H9 (cell line): ENCODE measurements around the gene ACAP3. TPM values are rescaled to one million over a fixed set of nuclear protein-coding genes. Genes with fewer than 3 reads are reported as not detected.

Experiments used
- DNase-seq: peaks from one replicate; pipeline ENCODE4 v3.0.0-alpha.2; 2017
- H2AFZ ChIP-seq: one replicate; pipeline ENCODE4 v1.6.1; 2013; ENCODE audit warnings: mild to moderate bottlenecking, low read length, control low read depth, moderate library complexity
- H2AK5ac ChIP-seq: 2 replicates; pipeline ENCODE4 v1.6.1; 2013; ENCODE audit warnings: low read length, control low read depth, mixed read lengths; ENCODE audit not compliant: insufficient read length
- H2BK120ac ChIP-seq: one replicate; pipeline ENCODE4 v1.6.1; 2013; ENCODE audit warnings: low read depth, mild to moderate bottlenecking, low read length, control low read depth, inconsistent platforms; ENCODE audit not compliant: poor library complexity, severe bottlenecking
- H2BK12ac ChIP-seq: 2 replicates; pipeline ENCODE4 v1.6.1; 2013; ENCODE audit warnings: low read length, control low read depth, mixed read lengths, low read depth; ENCODE audit not compliant: insufficient read length
- H2BK15ac ChIP-seq: 2 replicates; pipeline ENCODE4 v1.6.1; 2013; ENCODE audit warnings: low read depth, low read length, control low read depth
- H2BK20ac ChIP-seq: one replicate; pipeline ENCODE4 v1.6.1; 2013; ENCODE audit warnings: low read depth, mild to moderate bottlenecking, low read length, control low read depth, inconsistent platforms; ENCODE audit not compliant: poor library complexity, severe bottlenecking
- H2BK5ac ChIP-seq: 2 replicates; pipeline ENCODE4 v1.6.1; 2013; ENCODE audit warnings: low read length, control low read depth, mixed read lengths; ENCODE audit not compliant: insufficient read length
- H3K14ac ChIP-seq: 2 replicates; pipeline ENCODE4 v1.6.1; 2013; ENCODE audit warnings: low read length, control low read depth; ENCODE audit not compliant: insufficient read depth
- H3K18ac ChIP-seq: 2 replicates; pipeline ENCODE4 v1.6.1; 2013; ENCODE audit warnings: low read depth, mild to moderate bottlenecking, mixed read lengths, low read length, control low read depth; ENCODE audit not compliant: insufficient read length
- H3K23ac ChIP-seq: 2 replicates; pipeline ENCODE4 v1.6.1; 2013; ENCODE audit warnings: low read length, control low read depth, mixed read lengths, low read depth; ENCODE audit not compliant: insufficient read length
- H3K23me2 ChIP-seq: 2 replicates; pipeline ENCODE4 v1.6.1; 2013; ENCODE audit warnings: low read depth, mild to moderate bottlenecking, mixed read lengths, low read length, control low read depth; ENCODE audit not compliant: insufficient read length, poor library complexity, severe bottlenecking
- H3K27ac ChIP-seq: 2 replicates; pipeline ENCODE4 v1.5.1; 2013; ENCODE audit warnings: low read length, control low read depth, mixed read lengths, low read depth; ENCODE audit not compliant: insufficient read length
- H3K27me3 ChIP-seq: 2 replicates; pipeline ENCODE4 v1.6.1; 2013; ENCODE audit warnings: low read length, control low read depth, inconsistent platforms; ENCODE audit not compliant: insufficient read depth
- H3K4ac ChIP-seq: 2 replicates; pipeline ENCODE4 v1.6.1; 2013; ENCODE audit warnings: low read depth, mild to moderate bottlenecking, control low read depth, inconsistent platforms, low read length, moderate library complexity
- H3K4me1 ChIP-seq: 2 replicates; pipeline ENCODE4 v1.6.1; 2013; ENCODE audit warnings: low read length, control low read depth, inconsistent platforms; ENCODE audit not compliant: insufficient read depth
- H3K4me2 ChIP-seq: 2 replicates; pipeline ENCODE4 v1.6.1; 2013; ENCODE audit warnings: low read length, control low read depth, mixed read lengths; ENCODE audit not compliant: insufficient read length, insufficient read depth
- H3K56ac ChIP-seq: 2 replicates; pipeline ENCODE4 v1.6.1; 2013; ENCODE audit warnings: low read depth, mild to moderate bottlenecking, mixed read lengths, low read length, control low read depth; ENCODE audit not compliant: insufficient read length
- H3K79me1 ChIP-seq: 2 replicates; pipeline ENCODE4 v1.6.1; 2013; ENCODE audit warnings: low read depth, mild to moderate bottlenecking, moderate library complexity, low read length, control low read depth, inconsistent platforms; ENCODE audit not compliant: insufficient read depth, poor library complexity, severe bottlenecking
- H3K79me2 ChIP-seq: 2 replicates; pipeline ENCODE4 v1.6.1; 2013; ENCODE audit warnings: low read length, control low read depth, inconsistent platforms; ENCODE audit not compliant: insufficient read depth
- H3K9ac ChIP-seq: 2 replicates; pipeline ENCODE4 v1.6.1; 2013; ENCODE audit warnings: low read length, control low read depth, mixed read lengths; ENCODE audit not compliant: insufficient read length; ENCODE audit errors: extremely low read depth
- H3K9me3 ChIP-seq: one replicate; pipeline ENCODE4 v1.6.1; 2013; ENCODE audit warnings: low read depth, low read length, inconsistent platforms; ENCODE audit not compliant: control insufficient read depth
- H3T11ph ChIP-seq: one replicate; pipeline ENCODE4 v1.6.1; 2013; ENCODE audit warnings: mild to moderate bottlenecking, low read length, control low read depth, inconsistent platforms
- H4K20me1 ChIP-seq: one replicate; pipeline ENCODE4 v1.6.1; 2013; ENCODE audit not compliant: control insufficient read depth, insufficient read length, insufficient read depth
- H4K5ac ChIP-seq: 2 replicates; pipeline ENCODE4 v1.6.1; 2013; ENCODE audit warnings: low read depth, mild to moderate bottlenecking, mixed read lengths, low read length, control low read depth; ENCODE audit not compliant: insufficient read length
- H4K8ac ChIP-seq: replicated peaks from 2 replicates; pipeline ENCODE4 v1.6.1; 2013; ENCODE audit warnings: low read length, control low read depth, mixed read lengths, low read depth; ENCODE audit not compliant: insufficient read length
- H4K91ac ChIP-seq: 2 replicates; pipeline ENCODE4 v1.6.1; 2013; ENCODE audit warnings: low read depth, mild to moderate bottlenecking, moderate library complexity, mixed read lengths, low read length, control low read depth; ENCODE audit not compliant: insufficient read length
- H3K27ac Mint-ChIP-seq, 3 experiments: 2 replicates in 2 of 3; 3 replicates in 1 of 3; pipeline ENCODE4 v1.8.0; 2020 to 2021; ENCODE audit warnings: mixed read lengths in 3 of 3, mild to moderate bottlenecking in 1 of 3, moderate library complexity in 1 of 3
- H3K27me3 Mint-ChIP-seq: 2 replicates; pipeline ENCODE4 v1.8.0; 2021; ENCODE audit warnings: low read depth, mild to moderate bottlenecking, moderate library complexity, mixed read lengths
- H3K36me3 Mint-ChIP-seq, 3 experiments: 2 replicates in 2 of 3; 3 replicates in 1 of 3; pipeline ENCODE4 v1.8.0; 2020 to 2021; ENCODE audit warnings: low read depth in 3 of 3, mixed read lengths in 3 of 3; ENCODE audit not compliant: insufficient read depth in 1 of 3
- H3K4me1 Mint-ChIP-seq, 2 experiments: 2 replicates each; pipeline ENCODE4 v1.8.0; 2020; ENCODE audit warnings: mixed read lengths in 2 of 2
- H3K4me3 Mint-ChIP-seq, 2 experiments: 2 replicates in 1 of 2; 3 replicates in 1 of 2; pipeline ENCODE4 v1.8.0; 2020 to 2021; ENCODE audit warnings: mild to moderate bottlenecking in 2 of 2, mixed read lengths in 2 of 2, moderate library complexity in 1 of 2
- H3K9me3 Mint-ChIP-seq, 2 experiments: 2 replicates in 1 of 2; 3 replicates in 1 of 2; pipeline ENCODE4 v1.8.0; 2020; ENCODE audit warnings: mild to moderate bottlenecking in 2 of 2, mixed read lengths in 2 of 2, moderate library complexity in 1 of 2
- WGBS: extraction: QIAGEN DNeasy Blood & Tissue Kit; methylation state at CpG from one replicate; pipeline ENCODE4 v1.1.7; 2013; ENCODE audit warnings: missing lambda C conversion rate, low lambda C conversion rate, mixed read lengths; ENCODE audit not compliant: insufficient read length; ENCODE audit errors: extremely low coverage; 5-methylcytosine and 5-hydroxymethylcytosine counted together
- total RNA-seq: library from RNA; stranded (reverse); gene quantifications from 2 replicates; pipeline ENCODE4 v1.2.1, GENCODE V29; 2021
- TF ChIP-seq, protein P1 (sequence below): fragments of 200-600 bp; sonication (generic); conservative IDR thresholded peaks from 3 replicates; pipeline ENCODE4 v1.8.0; 2021; ENCODE audit warnings: antibody characterized with exemption, mild to moderate bottlenecking

Gene ACAP3
- total RNA-seq, 1 experiment from 2014 or later: 41.4 TPM

DNA sequence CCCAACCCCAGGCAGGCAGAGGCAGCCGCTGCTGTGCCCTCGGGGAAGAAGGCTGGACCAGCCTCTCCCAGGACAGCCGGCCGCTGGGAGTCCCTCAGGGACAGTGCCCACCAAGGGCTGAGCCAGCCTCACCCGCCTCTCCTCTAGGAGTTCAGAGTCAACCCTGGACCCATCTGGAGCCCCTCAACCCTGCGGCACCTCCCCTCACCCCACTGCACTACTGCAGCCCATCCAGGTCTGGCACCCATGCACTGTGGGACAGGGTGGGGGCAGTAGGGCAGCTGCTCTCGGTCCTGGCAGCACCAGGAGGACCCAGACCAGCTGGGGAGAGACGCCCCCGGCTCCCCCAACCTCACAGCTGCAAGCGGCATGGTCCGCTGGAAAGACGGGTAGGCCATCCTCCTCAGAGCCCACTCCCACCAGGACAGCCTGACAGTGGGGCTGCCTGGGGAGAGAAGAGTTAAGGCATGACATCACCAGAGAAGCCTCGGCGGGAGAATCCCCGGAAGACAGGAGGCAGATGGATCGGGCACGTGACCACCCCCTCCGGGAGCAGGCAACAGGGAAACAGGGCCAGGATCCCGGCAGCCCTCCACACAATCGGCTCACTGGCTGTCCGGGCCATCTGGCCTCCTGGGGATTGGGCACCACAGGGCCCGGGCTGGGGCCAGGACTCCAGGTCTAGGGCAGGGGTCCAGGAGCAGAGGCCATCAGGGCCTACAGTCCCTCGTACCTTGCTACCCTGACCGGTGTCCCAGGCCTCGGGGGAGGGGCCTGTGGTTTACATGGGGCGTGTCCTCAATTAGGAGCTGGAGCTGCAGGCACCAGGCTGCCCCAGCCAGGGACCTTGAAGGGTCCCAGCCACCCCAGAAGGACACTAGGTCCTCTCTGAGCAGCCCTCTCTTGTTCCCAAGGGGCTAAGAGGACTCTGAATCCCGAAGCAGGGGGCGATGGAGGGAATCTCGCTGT is 3.1 kb downstream of the ACAP3 start:
- no peak overlapping the region for H3K18ac ChIP-seq
- Mint-ChIP-seq H3K27ac (no peak overlapping the region), H3K9me3 (no peaks in the 10 kb centered on the region; a peak in 1 of 5 replicates), H3K4me3 (peak overlapping the region in 1 of 2 experiments; percentile 34; a peak in 4 of 5 replicates), H3K4me1 (peaks cover 18 to 27% of the 10 kb centered on the region in 2 experiments), H3K27me3 (peaks cover 3% of the 10 kb centered on the region; the same call in 1 of the 2 replicates), H3K36me3 (no peaks in the 10 kb centered on the region; a peak in 1 of 7 replicates)
- H3K4me1 ChIP-seq: peaks cover 5% of the 10 kb centered on the region; the same call in 1 of the 2 replicates
- no peak overlapping the region for H2BK12ac ChIP-seq
- H2BK120ac ChIP-seq: no peak overlapping the region
- TF ChIP-seq, protein P1, sequence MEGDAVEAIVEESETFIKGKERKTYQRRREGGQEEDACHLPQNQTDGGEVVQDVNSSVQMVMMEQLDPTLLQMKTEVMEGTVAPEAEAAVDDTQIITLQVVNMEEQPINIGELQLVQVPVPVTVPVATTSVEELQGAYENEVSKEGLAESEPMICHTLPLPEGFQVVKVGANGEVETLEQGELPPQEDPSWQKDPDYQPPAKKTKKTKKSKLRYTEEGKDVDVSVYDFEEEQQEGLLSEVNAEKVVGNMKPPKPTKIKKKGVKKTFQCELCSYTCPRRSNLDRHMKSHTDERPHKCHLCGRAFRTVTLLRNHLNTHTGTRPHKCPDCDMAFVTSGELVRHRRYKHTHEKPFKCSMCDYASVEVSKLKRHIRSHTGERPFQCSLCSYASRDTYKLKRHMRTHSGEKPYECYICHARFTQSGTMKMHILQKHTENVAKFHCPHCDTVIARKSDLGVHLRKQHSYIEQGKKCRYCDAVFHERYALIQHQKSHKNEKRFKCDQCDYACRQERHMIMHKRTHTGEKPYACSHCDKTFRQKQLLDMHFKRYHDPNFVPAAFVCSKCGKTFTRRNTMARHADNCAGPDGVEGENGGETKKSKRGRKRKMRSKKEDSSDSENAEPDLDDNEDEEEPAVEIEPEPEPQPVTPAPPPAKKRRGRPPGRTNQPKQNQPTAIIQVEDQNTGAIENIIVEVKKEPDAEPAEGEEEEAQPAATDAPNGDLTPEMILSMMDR: no peak
- no peak overlapping the region for H3K14ac ChIP-seq
- no peak overlapping the region for H3K27ac ChIP-seq
- H3K9ac ChIP-seq: no peak overlapping the region
- no peak overlapping the region for H4K91ac ChIP-seq
- H4K20me1 ChIP-seq: no peaks in the 10 kb centered on the region
- H3K23ac ChIP-seq: no peak overlapping the region
- H3K4me2 ChIP-seq: peak overlapping the region; percentile 16
- H3K79me1 ChIP-seq: no peaks in the 10 kb centered on the region
- no CpG with 5 or more reads among the region's 29 CpGs for WGBS
- no peak overlapping the region for H3K56ac ChIP-seq
- no peaks in the 10 kb centered on the region for H3K9me3 ChIP-seq
- no peak overlapping the region for H2BK15ac ChIP-seq
- no peak overlapping the region for H3K4ac ChIP-seq
- H3T11ph ChIP-seq: no peak overlapping the region
- no peak overlapping the region for H4K8ac ChIP-seq
- H2BK20ac ChIP-seq: no peak overlapping the region
- H3K79me2 ChIP-seq: no peaks in the 10 kb centered on the region
- H2BK5ac ChIP-seq: no peak overlapping the region
- peaks cover 15% of the 10 kb centered on the region for H3K23me2 ChIP-seq
- H2AFZ ChIP-seq: no peak overlapping the region
- no peaks in the 10 kb centered on the region for H3K27me3 ChIP-seq
- H4K5ac ChIP-seq: no peak overlapping the region
- H2AK5ac ChIP-seq: no peak overlapping the region
- peak; percentile 85 for DNase-seq
